ENCODE measurements around the gene CELSR2. TPM values are rescaled to one million over a fixed set of nuclear protein-coding genes. Genes with fewer than 3 reads are reported as not detected.

CELSR2 gene
- total and polyA plus RNA-seq, 2 experiments from 2014 or later = 6.1 to 12.9 TPM

GRCh38 chr1:109264379-109264755 is 15.0 kb downstream of the CELSR2 start:
- no peak for DNase-seq (ENCODE audit: low read depth in 1 of 2, low spot score in 1 of 2)
- Histone ChIP-seq H3K27me3 (no peaks in the 10 kb centered on the region), H3K4me1 (ENCODE audit: low read depth) (no peaks in the 10 kb centered on the region), H3K27ac (no peak overlapping the region), H3K36me3 (no peaks in the 10 kb centered on the region), H3K4me3 (no peak overlapping the region), H3K9me3 (ENCODE audit: low read depth) (no peaks in the 10 kb centered on the region)
- TF ChIP-seq CTCF (IDR thresholded peaks at IDR 0.05; ENCODE audit: low read depth, low read length) = no peak

GRCh38 chr1:109265016-109265415 is 15.7 kb downstream of the CELSR2 start:
- Histone ChIP-seq H3K9me3 (ENCODE audit: low read depth) (no peaks in the 10 kb centered on the region), H3K27ac (no peak overlapping the region), H3K36me3 (no peaks in the 10 kb centered on the region), H3K27me3 (no peaks in the 10 kb centered on the region), H3K4me3 (no peak overlapping the region), H3K4me1 (ENCODE audit: low read depth) (no peaks in the 10 kb centered on the region)
- DNase-seq (ENCODE audit: low read depth in 1 of 2, low spot score in 1 of 2) = no peak
- no peak for TF ChIP-seq CTCF (IDR thresholded peaks at IDR 0.05; ENCODE audit: low read depth, low read length)

GRCh38 chr1:109265741-109266330 is 16.5 kb downstream of the CELSR2 start:
- no peak for TF ChIP-seq CTCF (IDR thresholded peaks at IDR 0.05; ENCODE audit: low read depth, low read length)
- Histone ChIP-seq H3K9me3 (ENCODE audit: low read depth) (no peaks in the 10 kb centered on the region), H3K4me3 (no peak overlapping the region), H3K36me3 (no peaks in the 10 kb centered on the region), H3K4me1 (ENCODE audit: low read depth) (no peaks in the 10 kb centered on the region), H3K27me3 (no peaks in the 10 kb centered on the region), H3K27ac (no peak overlapping the region)
- no peak for DNase-seq (ENCODE audit: low read depth in 1 of 2, low spot score in 1 of 2)

- no peak overlapping the region for H3K4me3 ChIP-seq
- no peaks in the 10 kb centered on the region for H3K27me3 ChIP-seq
- no peak for TF ChIP-seq CTCF (IDR thresholded peaks at IDR 0.05; ENCODE audit: low read depth, low read length)
- DNase-seq (ENCODE audit: low read depth in 1 of 2, low spot score in 1 of 2) = peak in 1 of 2 donors; percentile 71
- no peaks in the 10 kb centered on the region for H3K9me3 ChIP-seq (ENCODE audit: low read depth)
- no peaks in the 10 kb centered on the region for H3K36me3 ChIP-seq
- no peak overlapping the region for H3K27ac ChIP-seq
- no peaks in the 10 kb centered on the region for H3K4me1 ChIP-seq (ENCODE audit: low read depth)
Observed at GRCh38 chr1:109266965-109267364, 17.6 kb downstream of the CELSR2 start.

- H3K4me3 ChIP-seq = no peak overlapping the region
- no peak overlapping the region for H3K27ac ChIP-seq
- TF ChIP-seq CTCF (IDR thresholded peaks at IDR 0.05; ENCODE audit: low read depth, low read length) = no peak
- H3K4me1 ChIP-seq (ENCODE audit: low read depth) = no peaks in the 10 kb centered on the region
- H3K36me3 ChIP-seq = no peaks in the 10 kb centered on the region
- no peaks in the 10 kb centered on the region for H3K9me3 ChIP-seq (ENCODE audit: low read depth)
- no peaks in the 10 kb centered on the region for H3K27me3 ChIP-seq
- no peak for DNase-seq (ENCODE audit: low read depth in 1 of 2, low spot score in 1 of 2)
Observed at GRCh38 chr1:109267743-109268300, 18.5 kb downstream of the CELSR2 start.

All from cardiac muscle cell (in vitro differentiated cells and primary cell).